Fibroblast of gingiva (primary cell): ENCODE measurements around the gene GCK.
A peak's percentile ranks its signal among the peaks of the same experiment; 100 is the strongest.

Experiments
- DNase-seq: peaks from one replicate; pipeline ENCODE4 v3.0.0-alpha.2; 2011; ENCODE audit warnings: low read depth

The GCK gene

DNA sequence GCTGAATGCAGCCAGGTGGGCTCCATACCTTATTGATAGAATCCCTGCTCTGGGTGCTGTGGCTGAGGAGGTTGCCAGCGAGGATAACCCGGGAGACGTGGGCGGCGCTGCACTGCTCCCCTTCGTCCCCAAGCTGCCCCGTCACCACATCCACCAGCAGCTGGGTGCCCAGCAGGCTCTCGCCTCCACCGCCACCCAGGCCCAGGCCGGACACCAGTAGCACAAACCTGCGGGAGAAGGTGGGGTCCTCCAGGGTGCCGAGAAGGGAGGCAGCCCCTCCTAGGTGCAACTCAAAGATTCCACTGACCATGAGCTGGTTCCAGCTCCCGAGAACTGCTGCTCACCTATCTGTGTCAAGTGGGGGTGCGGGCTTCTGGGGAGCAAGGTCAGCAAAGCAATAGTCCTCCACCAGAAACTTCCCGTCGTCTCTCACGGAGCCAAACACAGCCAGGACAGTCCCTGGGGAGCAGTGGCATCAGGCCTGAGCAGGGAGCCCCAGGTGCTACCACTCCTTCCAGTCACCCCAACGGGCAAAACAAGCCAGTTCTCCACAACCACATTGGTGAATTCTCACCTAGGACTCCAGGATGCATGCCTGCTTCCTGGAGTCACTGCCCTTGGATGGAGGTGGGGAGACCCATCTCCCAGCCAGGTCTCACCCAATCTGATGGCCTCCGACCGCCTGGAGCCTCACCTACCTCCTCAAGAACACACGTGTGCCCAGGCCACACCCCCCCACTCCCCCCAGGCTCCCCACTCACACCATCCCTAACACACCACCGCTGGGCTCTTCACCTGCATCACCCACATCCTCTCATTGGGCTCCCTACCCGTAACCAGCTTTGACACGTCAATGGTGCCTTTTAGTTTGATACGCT lies 72.2 kb downstream of the GCK start:
- DNase-seq = no peak

DNA sequence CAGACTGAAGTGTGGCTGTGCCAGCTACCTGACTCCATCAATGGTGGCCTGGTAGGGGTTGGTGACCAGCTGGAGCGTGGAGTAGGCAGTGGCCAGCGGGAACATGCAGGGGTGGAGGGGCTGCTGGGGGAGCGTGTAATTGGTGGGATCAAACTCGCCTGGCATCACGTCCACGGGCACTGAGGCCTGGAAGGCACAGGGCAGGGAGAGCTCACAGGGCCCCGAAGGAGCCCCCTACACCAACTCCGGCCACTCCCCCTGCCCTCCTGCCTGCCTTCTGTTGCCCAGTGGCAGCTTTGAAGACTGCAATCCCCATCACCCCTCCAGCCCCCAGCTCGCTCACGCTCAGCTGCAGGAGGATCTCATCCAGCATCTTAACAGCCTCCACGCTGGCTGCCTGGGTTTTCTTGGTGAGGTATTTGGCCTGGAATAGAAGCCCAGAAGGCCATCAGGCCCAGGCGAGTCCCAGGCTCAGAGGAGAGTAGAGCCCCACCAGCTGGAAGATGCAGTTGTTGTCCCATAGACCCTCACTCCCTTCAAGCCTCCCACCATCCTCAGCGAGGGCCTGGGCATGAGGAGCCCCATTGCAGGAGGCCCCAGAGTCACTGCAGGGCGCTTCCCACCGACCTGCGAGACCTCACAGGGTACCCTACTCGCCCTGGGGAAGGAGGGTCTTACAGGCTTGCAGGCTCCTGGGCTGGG lies 73.0 kb downstream of the GCK start:
- DNase-seq = no peak

DNA sequence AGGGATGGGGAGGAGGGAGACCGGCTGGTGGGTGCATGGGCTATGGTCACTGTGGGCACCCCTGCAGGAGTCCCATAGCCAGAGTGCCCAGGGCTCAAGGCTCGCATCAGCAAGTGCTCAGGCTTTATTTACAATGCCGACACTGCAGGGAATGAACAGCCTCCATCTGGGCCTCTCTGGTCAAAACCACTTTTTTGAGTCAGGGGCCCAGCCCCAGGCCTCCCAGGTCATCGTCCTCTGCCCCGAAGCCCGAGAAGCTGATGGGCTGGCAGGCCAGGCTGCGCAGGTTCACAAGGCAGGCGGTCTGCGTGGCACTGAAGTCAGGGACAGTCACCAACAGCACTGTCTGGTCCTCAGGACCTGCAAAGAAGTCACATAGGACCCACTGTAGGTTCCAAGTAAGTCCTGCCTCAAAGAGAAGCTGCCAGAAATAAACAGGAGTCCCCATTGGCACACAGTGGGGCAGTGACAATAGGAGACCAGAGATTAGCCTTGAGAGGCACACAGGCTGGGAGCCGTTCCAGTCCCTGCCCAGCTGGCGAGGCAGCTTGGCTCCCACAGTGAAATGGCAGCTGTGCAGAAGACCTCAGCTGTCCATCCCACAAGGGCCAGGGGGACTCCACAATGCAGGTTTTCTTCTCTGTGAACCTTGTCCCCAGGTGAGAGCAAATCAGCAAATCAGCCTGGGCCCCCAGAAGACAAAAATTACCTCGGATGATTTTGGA lies 74.5 kb downstream of the GCK start:
- DNase-seq = peak; percentile 37

DNA sequence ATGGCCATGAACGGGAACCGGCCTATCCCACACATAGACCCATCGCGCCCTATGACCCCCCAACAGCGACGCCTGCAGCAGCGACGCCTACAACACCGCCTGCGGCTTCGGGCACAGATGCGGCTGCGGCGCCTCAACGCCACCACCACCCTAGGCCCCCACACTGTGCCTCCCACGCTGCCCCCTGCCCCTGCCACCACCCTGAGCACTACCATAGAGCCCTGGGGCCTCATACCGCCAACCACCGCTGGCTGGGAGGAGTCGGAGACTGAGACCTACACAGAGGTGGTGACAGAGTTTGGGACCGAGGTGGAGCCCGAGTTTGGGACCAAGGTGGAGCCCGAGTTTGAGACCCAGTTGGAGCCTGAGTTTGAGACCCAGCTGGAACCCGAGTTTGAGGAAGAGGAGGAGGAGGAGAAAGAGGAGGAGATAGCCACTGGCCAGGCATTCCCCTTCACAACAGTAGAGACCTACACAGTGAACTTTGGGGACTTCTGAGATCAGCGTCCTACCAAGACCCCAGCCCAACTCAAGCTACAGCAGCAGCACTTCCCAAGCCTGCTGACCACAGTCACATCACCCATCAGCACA lies 75.4 kb downstream of the GCK start:
- DNase-seq = no peak

DNA sequence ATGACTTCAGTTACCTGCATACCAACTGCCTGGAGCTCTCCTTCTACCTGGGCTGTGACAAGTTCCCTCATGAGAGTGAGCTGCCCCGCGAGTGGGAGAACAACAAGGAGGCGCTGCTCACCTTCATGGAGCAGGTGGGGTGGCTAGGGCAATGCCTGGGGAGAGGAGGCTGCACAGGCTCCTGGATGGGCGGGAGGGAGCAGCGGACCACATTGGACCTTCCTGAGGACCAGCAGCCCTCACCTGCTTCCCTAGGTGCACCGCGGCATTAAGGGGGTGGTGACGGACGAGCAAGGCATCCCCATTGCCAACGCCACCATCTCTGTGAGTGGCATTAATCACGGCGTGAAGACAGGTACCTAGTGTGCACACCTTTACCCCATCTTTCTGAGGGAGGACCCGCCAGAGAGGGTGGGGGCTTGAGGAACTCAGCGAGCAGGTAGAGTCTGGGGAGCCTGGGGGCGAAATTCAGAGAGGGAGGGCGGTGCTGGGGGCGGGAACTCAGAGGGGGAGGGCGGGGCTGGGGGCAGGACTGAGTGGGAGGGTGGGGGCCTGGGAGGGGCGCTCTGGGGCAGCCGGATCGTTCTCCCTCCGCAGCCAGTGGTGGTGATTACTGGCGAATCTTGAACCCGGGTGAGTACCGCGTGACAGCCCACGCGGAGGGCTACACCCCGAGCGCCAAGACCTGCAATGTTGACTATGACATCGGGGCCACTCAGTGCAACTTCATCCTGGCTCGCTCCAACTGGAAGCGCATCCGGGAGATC lies 76.1 kb downstream of the GCK start:
- DNase-seq = no peak

DNA sequence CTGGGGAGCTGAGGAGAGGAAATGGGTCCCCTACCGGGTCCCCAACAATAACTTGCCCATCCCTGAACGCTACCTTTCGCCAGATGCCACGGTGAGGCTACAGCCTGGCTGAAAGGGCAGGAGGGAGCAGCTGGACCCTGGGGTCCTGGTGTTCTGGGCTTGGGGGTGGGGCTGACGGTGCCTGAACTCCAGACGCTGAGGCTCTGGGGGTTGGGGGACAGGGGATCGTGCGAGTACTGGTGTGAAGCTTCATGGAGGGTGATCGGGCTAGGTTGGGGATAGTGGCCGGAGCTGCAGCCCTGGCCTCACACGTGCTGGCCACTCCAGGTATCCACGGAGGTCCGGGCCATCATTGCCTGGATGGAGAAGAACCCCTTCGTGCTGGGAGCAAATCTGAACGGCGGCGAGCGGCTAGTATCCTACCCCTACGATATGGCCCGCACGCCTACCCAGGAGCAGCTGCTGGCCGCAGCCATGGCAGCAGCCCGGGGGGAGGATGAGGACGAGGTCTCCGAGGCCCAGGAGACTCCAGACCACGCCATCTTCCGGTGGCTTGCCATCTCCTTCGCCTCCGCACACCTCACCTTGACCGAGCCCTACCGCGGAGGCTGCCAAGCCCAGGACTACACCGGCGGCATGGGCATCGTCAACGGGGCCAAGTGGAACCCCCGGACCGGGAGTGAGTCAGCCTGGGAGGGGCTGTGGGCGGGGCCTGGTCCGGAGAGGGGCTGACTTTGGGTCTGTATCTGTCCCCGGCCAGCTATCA lies 76.8 kb downstream of the GCK start:
- DNase-seq = no peak

DNA sequence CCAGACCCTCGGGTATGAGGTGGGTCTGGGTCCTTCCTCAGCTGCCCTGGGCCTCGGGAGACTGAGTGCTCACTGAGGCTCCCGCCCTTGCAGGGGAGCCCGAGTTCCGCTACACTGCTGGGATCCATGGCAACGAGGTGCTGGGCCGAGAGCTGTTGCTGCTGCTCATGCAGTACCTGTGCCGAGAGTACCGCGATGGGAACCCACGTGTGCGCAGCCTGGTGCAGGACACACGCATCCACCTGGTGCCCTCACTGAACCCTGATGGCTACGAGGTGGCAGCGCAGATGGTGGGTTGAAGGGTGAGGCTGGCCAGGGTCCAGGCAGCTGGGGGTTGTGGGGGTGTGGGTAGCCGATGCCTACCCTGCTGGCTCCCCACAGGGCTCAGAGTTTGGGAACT lies 77.5 kb downstream of the GCK start:
- no peak for DNase-seq

DNA sequence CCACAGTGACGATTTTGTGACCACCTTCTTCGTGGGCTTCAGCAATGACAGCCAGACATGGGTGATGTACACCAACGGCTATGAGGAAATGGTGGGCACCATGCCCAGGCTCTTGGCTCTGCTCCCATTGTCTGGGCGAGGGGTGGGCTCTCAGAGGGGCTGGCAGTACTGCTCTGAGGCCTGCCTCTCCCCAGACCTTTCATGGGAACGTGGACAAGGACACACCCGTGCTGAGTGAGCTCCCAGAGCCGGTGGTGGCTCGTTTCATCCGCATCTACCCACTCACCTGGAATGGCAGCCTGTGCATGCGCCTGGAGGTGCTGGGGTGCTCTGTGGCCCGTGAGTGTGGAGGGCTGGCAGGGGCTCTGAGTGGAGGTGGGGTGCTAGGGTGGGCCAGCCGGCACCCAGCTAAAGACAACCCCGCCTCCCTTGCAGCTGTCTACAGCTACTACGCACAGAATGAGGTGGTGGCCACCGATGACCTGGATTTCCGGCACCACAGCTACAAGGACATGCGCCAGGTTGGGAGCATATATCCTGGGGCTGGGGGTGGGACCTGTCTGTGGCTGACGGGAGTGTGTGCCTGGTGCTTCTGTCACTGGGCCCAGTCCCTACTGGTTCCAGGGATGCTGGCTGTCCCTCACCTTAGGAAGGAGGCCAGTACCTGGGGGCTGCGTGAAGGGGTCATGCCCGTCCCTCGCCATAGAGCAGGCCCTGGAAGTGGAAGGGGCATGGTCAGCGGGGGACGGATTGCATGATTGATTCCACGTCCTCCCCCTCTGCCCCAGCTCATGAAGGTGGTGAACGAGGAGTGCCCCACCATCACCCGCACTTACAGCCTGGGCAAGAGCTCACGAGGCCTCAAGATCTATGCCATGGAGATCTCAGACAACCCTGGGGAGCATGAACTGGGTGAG lies 78.3 kb downstream of the GCK start:
- DNase-seq = no peak

DNA sequence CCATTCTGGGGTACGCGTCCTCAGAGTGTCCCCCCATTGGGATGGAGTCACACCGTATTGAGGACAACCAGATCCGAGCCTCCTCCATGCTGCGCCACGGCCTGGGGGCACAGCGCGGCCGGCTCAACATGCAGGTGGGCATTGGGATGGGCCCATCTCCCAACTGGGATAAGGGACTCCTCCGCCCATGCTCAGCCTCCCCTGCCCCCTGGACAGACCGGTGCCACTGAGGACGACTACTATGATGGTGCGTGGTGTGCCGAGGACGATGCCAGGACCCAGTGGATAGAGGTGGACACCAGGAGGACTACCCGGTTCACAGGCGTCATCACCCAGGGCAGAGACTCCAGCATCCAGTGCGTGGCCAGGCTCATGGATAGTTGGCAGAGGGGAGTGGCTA lies 79.2 kb downstream of the GCK start:
- DNase-seq = no peak

DNA sequence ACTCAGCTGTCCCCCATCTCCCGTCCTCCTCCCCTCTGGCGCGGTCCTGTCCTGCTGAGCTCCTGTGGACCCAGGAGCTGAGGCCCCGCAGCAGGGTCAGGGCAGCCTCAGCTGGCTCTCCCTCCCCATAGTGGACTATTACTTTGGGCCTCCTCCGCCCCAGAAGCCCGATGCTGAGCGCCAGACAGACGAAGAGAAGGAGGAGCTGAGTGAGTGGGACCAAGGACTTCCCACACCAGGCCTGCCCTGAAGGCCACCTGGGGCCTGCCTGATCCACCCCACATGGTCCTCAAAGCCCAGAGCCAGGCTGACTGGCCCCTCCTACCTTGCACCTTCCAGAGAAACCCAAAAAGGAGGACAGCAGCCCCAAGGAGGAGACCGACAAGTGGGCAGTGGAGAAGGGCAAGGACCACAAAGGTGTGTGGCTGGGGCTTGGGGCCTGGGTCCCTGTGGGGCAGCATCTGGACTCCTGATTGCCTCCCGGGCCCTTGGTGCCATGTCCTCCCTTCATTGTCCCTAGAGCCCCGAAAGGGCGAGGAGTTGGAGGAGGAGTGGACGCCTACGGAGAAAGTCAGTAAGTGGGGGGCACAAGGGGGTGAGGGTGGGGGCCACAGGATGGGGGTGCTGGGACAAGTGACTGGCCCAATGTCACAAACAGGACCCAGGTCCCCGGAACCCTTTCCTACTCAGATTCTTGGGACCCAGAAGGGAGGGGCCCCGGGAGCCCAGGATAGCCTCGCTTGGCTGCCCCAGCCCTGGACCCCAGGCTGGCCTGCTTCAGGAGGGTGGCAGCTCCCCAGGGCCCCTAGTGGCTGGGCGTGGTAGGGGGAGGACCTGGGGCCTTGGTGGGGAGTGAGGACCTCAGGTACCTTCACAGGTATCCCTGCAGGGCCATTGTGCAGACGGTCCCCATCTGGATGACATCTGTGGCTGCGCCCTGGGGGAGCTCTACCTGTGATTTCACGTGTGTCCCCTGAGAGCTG lies 80.2 kb downstream of the GCK start:
- no peak for DNase-seq

DNA sequence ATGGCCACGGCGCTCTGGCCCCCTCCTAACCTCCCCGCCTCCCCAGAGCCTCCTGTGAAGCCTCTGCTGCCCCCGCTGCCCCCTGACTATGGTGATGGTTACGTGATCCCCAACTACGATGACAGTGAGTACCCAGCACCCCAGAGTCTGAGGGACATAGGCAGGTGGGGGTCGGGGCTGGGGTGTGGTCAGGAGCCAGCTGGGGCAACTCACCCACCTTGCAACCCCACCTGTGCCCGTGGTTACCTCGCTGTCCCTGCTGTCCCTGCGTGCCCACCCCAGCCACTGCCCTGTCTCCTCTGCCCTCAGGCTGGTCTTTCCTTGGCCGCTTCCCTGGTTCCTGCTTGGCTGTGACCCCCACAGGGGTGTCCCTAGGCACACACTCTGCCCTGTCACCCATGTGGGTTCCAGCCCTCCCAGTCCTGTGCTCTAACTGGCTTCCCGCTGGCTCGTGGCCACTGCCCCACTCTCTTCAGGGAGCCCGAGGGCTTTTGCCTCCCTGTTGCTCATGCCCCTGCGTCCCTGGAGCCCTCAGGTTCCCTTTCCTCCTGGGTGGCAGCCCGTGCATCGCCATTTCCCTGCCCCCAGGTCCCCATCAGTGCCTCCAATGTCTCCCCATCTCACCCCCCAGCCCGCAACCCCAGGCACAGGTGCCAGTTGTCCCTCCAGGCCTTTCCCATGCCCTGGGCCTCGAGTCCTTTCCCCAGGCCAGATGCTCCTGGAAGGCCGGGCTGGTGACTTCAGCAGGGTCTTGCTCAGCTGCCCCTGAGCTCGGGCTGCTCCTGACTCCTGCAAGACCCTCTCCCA lies 81.1 kb downstream of the GCK start:
- no peak for DNase-seq

DNA sequence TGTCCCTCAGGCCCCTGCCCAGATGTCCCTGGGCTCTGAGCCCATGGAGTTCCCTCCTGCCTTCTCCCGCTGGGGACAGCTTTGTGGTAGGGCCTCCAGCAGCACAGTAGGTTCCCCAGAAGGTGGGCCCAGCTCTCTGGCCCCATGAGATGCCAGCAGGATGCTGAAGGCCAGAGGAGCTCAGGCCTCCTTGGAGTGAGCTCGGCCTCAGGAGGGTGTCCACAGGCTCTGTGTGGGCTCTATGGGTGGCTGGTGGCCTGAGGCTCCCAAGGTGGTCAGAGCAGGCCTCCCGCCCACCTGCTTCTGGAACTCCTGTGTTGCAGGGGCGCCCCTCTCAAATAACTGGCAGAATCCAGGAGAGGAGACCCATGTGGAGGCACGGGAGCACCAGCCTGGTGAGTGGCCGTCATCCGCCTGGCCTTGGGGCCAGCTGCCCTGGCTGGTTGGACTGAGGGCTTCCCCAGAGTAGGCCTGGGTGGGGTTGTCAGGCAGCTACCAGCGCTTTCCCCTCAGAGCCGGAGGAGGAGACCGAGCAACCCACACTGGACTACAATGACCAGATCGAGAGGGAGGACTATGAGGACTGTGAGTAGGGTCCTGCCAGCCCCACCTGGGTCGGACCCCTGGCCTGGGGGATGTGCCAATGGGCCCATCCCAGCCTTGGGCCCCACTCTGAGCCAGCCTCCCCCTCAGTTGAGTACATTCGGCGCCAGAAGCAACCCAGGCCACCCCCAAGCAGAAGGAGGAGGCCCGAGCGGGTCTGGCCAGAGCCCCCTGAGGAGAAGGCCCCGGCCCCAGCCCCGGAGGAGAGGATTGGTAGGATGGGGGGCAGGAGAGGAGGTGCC lies 81.9 kb downstream of the GCK start:
- no peak for DNase-seq

DNA sequence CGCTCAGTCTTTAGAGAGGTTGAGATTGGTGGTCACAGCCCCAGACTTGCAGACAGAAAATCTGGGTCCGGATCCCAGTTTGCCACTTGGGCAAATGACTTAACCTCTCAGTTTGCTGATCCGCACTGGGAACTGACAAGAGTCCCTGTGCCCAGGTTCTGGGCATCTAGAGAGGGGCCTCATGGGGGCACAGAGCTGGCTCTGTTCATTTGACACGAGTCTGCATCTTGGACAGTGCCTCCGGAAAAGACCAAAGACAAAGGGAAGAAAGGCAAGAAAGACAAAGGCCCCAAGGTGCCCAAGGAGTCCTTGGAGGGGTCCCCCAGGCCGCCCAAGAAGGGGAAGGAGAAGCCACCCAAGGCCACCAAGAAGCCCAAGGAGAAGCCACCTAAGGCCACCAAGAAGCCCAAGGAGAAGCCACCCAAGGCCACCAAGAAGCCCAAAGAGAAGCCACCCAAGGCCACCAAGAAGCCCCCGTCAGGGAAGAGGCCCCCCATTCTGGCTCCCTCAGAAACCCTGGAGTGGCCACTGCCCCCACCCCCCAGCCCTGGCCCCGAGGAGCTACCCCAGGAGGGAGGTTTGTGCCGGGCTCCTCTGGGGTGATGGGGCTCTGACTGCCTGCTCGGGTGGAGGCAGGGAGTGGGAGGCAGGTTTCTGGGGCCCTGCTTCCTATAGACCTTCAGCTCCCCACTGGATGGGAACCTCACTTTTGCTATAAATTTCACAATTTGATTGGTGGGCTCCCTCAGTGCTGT lies 82.8 kb downstream of the GCK start:
- no peak for DNase-seq

DNA sequence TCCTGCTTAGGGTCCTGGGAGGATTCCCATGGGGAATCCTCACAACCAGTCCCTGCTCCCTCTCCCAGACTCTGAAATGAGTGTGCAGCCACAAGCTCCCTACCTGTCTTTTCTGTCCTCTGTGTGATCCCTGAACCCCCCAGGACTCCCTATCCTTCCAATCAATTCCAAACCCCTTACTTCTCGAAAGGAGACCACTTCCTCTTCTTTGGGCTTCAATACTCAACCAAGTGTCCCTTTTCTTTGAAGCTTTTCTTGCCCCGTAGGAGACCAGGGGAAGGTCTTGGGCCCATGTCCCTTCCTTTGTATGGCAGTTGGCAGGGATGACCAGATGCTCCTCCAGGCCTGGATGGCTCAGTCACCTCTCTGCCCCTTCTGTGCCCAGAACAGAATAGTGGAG lies 83.4 kb downstream of the GCK start:
- DNase-seq = no peak

DNA sequence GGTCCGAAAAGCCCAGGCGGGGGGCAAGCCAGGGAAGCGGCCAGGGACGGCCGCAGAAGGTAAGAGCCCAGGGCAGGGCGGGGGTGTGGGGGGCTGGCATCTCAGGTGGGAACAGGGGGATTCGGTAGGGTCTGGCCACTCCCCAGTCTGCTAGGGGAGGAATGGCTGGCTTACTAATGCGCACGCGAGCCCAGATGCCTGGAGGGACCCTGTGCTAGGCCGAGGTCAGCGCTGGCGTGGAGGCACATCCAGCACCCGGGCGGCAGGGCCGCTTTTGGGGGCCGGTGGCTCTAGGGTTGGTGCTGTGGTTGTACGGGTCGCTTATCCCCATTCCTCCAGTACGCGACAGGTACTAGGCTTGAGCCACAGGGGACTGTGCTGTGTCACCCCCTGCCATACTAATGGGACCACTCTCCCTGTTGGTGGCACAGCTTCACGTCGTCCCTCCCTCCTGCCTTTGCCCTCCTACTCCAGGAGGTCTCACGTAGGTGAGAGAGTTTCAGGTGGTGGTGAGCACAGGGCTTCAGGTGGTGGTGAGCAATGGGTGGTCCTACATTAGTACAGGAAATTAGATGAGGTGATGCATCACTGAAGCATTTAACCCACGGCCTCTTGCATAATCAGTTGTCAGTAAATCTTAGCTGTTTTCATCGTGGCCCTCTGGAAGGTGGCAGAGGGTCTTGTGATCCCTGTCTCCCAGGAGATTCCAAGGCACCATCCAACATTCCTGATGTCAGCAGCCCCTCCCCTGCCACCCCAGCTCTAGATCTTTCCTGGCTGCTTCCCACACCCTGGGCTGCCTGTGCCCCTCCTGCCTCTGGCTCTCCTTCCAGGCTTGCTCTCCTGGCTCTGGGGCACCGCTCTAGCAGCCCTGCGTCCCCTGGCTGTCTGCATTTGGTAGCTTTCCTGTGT lies 84.1 kb downstream of the GCK start:
- peak; percentile 92 for DNase-seq
